Gastrocnemius medialis (tissue), 4 donors: ENCODE measurements around the gene PHLDA2. TPM values are rescaled to one million over a fixed set of nuclear protein-coding genes. Genes with fewer than 3 reads are reported as not detected.

ENCODE experiments used
- ATAC-seq, 2 donors: fragments of 150-250 bp; one replicate each; pipeline ENCODE4 v1.9.1; 2016
- DNase-seq, 2 donors: peaks; one replicate each; pipeline ENCODE4 v3.0.0-alpha.2; 2019
- H3K27ac ChIP-seq, 4 donors: fragments of 200-600 bp; sonication (generic); 1 replicate in 1 of 4; 2 replicates in 3 of 4; pipeline ENCODE4 v1.5.1; 2016 to 2018; ENCODE audit warnings: mild to moderate bottlenecking in 2 of 4, moderate library complexity in 1 of 4
- H3K27me3 ChIP-seq, 3 donors: fragments of 200-600 bp; sonication (generic) in 2 of 3; 1 replicate in 1 of 3; 2 replicates in 2 of 3; pipeline versions ENCODE4 v1.5.1 to v1.6.0; 2016 to 2019; ENCODE audit warnings: mild to moderate bottlenecking in 1 of 3, moderate library complexity in 1 of 3
- H3K36me3 ChIP-seq, 2 donors: fragments of 200-600 bp; sonication (generic) in 1 of 2; one replicate each; pipeline ENCODE4 v1.5.1; 2017 to 2018
- H3K4me1 ChIP-seq, 2 donors: fragments of 200-600 bp; sonication (generic) in 1 of 2; one replicate each; pipeline ENCODE4 v1.5.1; 2016 to 2017; ENCODE audit warnings: mild to moderate bottlenecking in 2 of 2
- H3K4me3 ChIP-seq, 4 donors: fragments of 200-600 bp; sonication (generic) in 3 of 4; 1 replicate in 1 of 4; 2 replicates in 3 of 4; pipeline ENCODE4 v1.5.1; 2016 to 2019; ENCODE audit warnings: mild to moderate bottlenecking in 2 of 4
- H3K9me3 ChIP-seq, 3 donors: fragments of 200-600 bp; sonication (generic) in 2 of 3; 1 replicate in 1 of 3; 2 replicates in 2 of 3; pipeline ENCODE4 v1.5.1; 2016 to 2019
- POLR2A ChIP-seq, 2 donors: fragments of 450-650 bp; IDR thresholded peaks; one replicate each; pipeline ENCODE4 v1.6.1; 2017; ENCODE audit warnings: antibody characterized with exemption in 2 of 2, mild to moderate bottlenecking in 2 of 2, moderate library complexity in 2 of 2
- in situ Hi-C, 4 donors: fragments of 200-750 bp; cut with MboI; loops; one replicate each; pipeline versions ENCODE4 v1.15.0 to v1.8.0; 2017; ENCODE audit warnings: low sequenced_read_pairs in 4 of 4
- intact Hi-C: fragments of 100-400 bp; cut with DNase I; formaldehyde crosslinking; loops from one replicate; pipeline ENCODE4 v1.15.1; 2023; ENCODE audit warnings: low total_unique reads
- total RNA-seq, 4 donors: library from RNA; depleted of rRNA; stranded (reverse); fragments of >200 nt; gene quantifications; one replicate each; pipeline versions ENCODE4 v1.1.0 to v1.2.3, GENCODE V29; 2016
- TF ChIP-seq, protein P1 (sequence below), 5 experiments: fragments of 450-650 bp in 3 of 5; fragments of 200-600 bp in 2 of 5; sonication (generic) in 2 of 5; IDR thresholded peaks in 4 of 5; conservative IDR thresholded peaks in 1 of 5; 1 replicate in 4 of 5; 2 replicates in 1 of 5; pipeline ENCODE4 v1.5.1; 2016 to 2019; ENCODE audit warnings: antibody characterized with exemption in 5 of 5, mild to moderate bottlenecking in 3 of 5, moderate library complexity in 3 of 5

PHLDA2 gene, protein sequence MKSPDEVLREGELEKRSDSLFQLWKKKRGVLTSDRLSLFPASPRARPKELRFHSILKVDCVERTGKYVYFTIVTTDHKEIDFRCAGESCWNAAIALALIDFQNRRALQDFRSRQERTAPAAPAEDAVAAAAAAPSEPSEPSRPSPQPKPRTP
- total RNA-seq, result 1 to 10 TPM in 1 of 4 donors, not detected in 3; 1.4 TPM

DNA sequence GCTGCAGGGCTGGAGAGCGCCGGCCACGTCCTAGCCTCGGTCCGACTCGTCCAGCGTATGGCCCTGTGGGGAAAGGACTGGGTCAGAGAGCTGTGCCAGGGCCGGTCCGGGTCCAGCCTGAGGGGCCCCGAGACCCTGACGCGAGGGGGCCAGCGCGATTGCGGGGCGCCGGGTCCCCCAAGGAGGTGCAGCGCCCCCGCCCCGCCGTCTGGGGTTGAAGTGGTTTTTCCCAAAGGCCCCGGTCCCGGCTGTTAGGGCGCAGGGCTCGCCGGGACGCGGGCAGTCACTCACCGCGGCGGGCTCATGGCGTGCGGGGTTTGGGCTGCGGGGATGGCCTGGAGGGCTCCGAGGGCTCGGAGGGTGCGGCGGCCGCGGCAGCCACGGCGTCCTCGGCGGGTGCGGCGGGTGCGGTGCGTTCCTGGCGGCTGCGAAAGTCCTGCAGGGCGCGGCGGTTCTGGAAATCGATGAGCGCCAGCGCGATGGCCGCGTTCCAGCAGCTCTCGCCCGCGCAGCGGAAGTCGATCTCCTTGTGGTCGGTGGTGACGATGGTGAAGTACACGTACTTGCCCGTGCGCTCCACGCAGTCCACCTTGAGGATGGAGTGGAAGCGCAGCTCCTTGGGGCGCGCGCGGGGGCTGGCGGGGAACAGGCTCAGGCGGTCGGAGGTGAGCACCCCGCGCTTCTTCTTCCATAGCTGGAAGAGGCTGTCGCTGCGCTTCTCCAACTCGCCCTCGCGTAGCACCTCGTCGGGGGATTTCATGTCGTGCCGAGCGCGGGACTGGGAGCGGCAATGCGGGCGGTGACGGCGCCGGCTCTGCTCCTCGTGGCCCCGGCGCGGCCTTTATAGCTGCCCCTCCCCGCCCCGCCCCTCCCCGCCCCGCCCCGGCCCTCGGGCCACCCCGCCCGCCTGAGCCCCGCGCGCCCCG, at the start of gene PHLDA2:
TSS of gene PHLDA2 (minus strand) at position 816 of the 926 bp plus-strand sequence. CDS start at position 760, 56 bp downstream.
- peak; percentile 18 to 29 for TF ChIP-seq POLR2A (IDR thresholded peaks at IDR 0.05)
- TF ChIP-seq, protein P1, sequence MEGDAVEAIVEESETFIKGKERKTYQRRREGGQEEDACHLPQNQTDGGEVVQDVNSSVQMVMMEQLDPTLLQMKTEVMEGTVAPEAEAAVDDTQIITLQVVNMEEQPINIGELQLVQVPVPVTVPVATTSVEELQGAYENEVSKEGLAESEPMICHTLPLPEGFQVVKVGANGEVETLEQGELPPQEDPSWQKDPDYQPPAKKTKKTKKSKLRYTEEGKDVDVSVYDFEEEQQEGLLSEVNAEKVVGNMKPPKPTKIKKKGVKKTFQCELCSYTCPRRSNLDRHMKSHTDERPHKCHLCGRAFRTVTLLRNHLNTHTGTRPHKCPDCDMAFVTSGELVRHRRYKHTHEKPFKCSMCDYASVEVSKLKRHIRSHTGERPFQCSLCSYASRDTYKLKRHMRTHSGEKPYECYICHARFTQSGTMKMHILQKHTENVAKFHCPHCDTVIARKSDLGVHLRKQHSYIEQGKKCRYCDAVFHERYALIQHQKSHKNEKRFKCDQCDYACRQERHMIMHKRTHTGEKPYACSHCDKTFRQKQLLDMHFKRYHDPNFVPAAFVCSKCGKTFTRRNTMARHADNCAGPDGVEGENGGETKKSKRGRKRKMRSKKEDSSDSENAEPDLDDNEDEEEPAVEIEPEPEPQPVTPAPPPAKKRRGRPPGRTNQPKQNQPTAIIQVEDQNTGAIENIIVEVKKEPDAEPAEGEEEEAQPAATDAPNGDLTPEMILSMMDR (IDR thresholded peaks at IDR 0.05 in 4 of 5, conservative IDR thresholded peaks at IDR 0.05 in 1 of 5), result no peak
- in situ Hi-C loops, result no loop called here
- DNase-seq (no peak), ATAC-seq (peak in 1 of 2 donors; percentile 28)
- Histone ChIP-seq H3K4me1 (peaks cover 4 to 9% of the 10 kb centered on the region in 2 donors), H3K9me3 (no peaks in the 10 kb centered on the region), H3K27me3 (peaks cover 27 to 43% (median 42%) of the 10 kb centered on the region in 3 donors), H3K36me3 (no peaks in the 10 kb centered on the region), H3K4me3 (peak within 1 kb of the TSS; percentile 46 to 61 (median 49)), H3K27ac (no peak within 1 kb of the TSS)
- intact Hi-C loops, result no loop called here

DNA sequence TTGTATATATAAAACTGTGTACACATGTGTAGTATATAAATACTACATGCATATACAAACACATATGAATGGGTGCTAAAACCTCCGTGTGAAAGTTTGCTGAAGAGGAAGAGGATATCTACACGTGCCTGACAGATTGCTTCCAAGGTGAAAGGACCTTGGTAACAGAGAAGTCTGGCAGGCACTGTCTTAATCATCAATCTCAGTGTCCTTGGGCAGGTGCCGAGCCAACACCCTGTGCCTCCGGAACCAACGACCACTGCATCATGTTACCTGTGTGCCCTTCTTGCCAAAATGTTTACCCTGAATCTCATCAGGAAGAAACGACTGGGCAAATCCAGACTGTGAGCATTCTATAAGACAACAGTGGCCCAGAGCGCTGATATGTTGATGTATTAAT, 47.9 kb upstream of the PHLDA2 start:
- in situ Hi-C loops (no loop called here), intact Hi-C loops (no loop called here)
- no peaks in the 10 kb centered on the region for H3K27me3 ChIP-seq
- no peaks in the 10 kb centered on the region for H3K9me3 ChIP-seq
- DNase-seq (peak; percentile 56 to 73), ATAC-seq (peak; percentile 88)
- peak overlapping the region; percentile 27 to 60 (median 40) for H3K27ac ChIP-seq
- H3K4me3 ChIP-seq, result no peak overlapping the region
- TF ChIP-seq, protein P1 (IDR thresholded peaks at IDR 0.05 in 4 of 5, conservative IDR thresholded peaks at IDR 0.05 in 1 of 5), result no peak
- TF ChIP-seq POLR2A (IDR thresholded peaks at IDR 0.05), result no peak
- H3K4me1 ChIP-seq, result peaks cover 24 to 28% of the 10 kb centered on the region in 2 donors
- H3K36me3 ChIP-seq, result peaks cover 0 to 35% of the 10 kb centered on the region in 2 donors

DNA sequence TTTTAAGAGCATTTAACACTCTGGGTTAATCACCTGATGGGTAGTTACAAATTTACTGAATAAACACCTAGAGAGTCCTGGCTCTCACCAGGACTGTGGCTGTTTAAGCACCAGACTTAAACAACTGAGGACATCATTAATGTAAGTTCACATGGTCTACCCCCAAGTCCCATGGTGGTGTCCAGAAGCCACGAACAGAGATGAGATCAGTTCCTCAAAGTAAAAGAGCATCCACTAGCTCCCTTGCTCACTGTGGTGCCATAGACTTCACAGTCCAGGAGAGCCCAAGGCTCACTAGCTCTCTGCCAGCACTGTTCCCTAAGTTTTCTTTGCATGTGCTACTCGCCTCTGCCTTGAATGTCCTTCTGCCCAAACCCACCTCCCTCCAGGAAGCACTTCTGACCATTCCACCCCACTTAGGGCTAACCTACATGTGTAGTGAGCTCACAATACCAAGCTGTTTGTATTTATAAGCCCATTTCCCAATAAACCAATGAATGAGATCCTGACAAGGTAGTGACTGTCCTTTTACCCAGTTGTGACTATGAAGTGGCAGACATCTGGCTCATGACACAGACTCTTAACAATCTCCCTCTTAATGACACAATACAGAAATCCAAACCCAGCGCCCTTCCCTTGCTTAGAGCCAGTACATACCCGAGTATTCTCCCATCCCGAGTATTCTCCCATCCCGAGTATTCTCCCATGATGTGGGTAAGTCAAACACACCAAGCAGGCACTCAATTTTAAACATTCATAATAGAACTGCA, 47.3 kb upstream of the PHLDA2 start:
- intact Hi-C loops, result no loop called here
- Histone ChIP-seq H3K27me3 (no peaks in the 10 kb centered on the region), H3K36me3 (peaks cover 0 to 42% of the 10 kb centered on the region in 2 donors), H3K4me3 (no peak overlapping the region), H3K9me3 (no peaks in the 10 kb centered on the region), H3K4me1 (peaks cover 18 to 25% of the 10 kb centered on the region in 2 donors), H3K27ac (peak overlapping the region in 3 of 4 donors; percentile 37 to 60 (median 43))
- no peak for TF ChIP-seq POLR2A (IDR thresholded peaks at IDR 0.05)
- TF ChIP-seq, protein P1 (IDR thresholded peaks at IDR 0.05 in 4 of 5, conservative IDR thresholded peaks at IDR 0.05 in 1 of 5), result no peak
- peak; percentile 45 to 48 for ATAC-seq
- in situ Hi-C loops, result no loop called here
- no peak for DNase-seq

DNA sequence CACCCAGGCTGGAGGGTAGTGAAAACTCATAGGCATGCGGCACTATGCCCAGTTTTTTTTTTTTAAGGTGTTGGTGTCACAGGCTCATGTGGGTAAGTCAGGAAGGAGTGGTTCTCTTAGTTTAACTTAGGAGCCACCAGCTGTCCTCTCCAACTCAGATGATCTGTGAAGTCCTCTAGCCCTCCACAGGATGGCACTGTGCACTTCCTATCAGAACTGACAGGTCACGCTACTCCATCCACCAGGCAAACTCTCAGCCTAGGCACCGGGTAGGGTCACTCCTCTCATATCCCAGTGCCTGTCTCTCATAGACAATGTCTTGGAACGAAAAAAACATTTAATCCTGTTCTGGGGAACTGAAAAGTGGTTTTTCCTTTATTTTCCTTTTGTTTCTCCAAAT, 46.4 kb upstream of the PHLDA2 start:
- TF ChIP-seq, protein P1 (IDR thresholded peaks at IDR 0.05 in 4 of 5, conservative IDR thresholded peaks at IDR 0.05 in 1 of 5), result peak in 4 of 5 experiments; percentile 25 to 48 (median 36)
- no peak for TF ChIP-seq POLR2A (IDR thresholded peaks at IDR 0.05)
- in situ Hi-C loops (no loop called here), intact Hi-C loops (no loop called here)
- Histone ChIP-seq H3K4me3 (no peak overlapping the region), H3K36me3 (peaks cover 0 to 51% of the 10 kb centered on the region in 2 donors), H3K9me3 (no peaks in the 10 kb centered on the region), H3K27ac (no peak overlapping the region), H3K27me3 (no peaks in the 10 kb centered on the region), H3K4me1 (peaks cover 18 to 25% of the 10 kb centered on the region in 2 donors)
- DNase-seq, result peak in 1 of 2 donors; percentile 29
- ATAC-seq, result peak in 1 of 2 donors; percentile 70
